Gastrocnemius medialis (tissue), 4 donors: Measurements from ENCODE around the gene LAMB2. TPM values are rescaled to one million over a fixed set of nuclear protein-coding genes. Genes with fewer than 3 reads are reported as not detected.

Experiments
- ATAC-seq, 2 donors: fragments of 150-250 bp; one replicate each; pipeline ENCODE4 v1.9.1; 2016
- DNase-seq, 2 donors: peaks; one replicate each; pipeline ENCODE4 v3.0.0-alpha.2; 2019
- H3K27ac ChIP-seq, 4 donors: fragments of 200-600 bp; sonication (generic); 1 replicate in 1 of 4; 2 replicates in 3 of 4; pipeline ENCODE4 v1.5.1; 2016 to 2018; ENCODE audit warnings: mild to moderate bottlenecking in 2 of 4, moderate library complexity in 1 of 4
- H3K27me3 ChIP-seq, 3 donors: fragments of 200-600 bp; sonication (generic) in 2 of 3; 1 replicate in 1 of 3; 2 replicates in 2 of 3; pipeline versions ENCODE4 v1.5.1 to v1.6.0; 2016 to 2019; ENCODE audit warnings: mild to moderate bottlenecking in 1 of 3, moderate library complexity in 1 of 3
- H3K36me3 ChIP-seq, 2 donors: fragments of 200-600 bp; sonication (generic) in 1 of 2; one replicate each; pipeline ENCODE4 v1.5.1; 2017 to 2018
- H3K4me1 ChIP-seq, 2 donors: fragments of 200-600 bp; sonication (generic) in 1 of 2; one replicate each; pipeline ENCODE4 v1.5.1; 2016 to 2017; ENCODE audit warnings: mild to moderate bottlenecking in 2 of 2
- H3K4me3 ChIP-seq, 4 donors: fragments of 200-600 bp; sonication (generic) in 3 of 4; 1 replicate in 1 of 4; 2 replicates in 3 of 4; pipeline ENCODE4 v1.5.1; 2016 to 2019; ENCODE audit warnings: mild to moderate bottlenecking in 2 of 4
- H3K9me3 ChIP-seq, 3 donors: fragments of 200-600 bp; sonication (generic) in 2 of 3; 1 replicate in 1 of 3; 2 replicates in 2 of 3; pipeline ENCODE4 v1.5.1; 2016 to 2019
- POLR2A ChIP-seq, 2 donors: fragments of 450-650 bp; IDR thresholded peaks; one replicate each; pipeline ENCODE4 v1.6.1; 2017; ENCODE audit warnings: antibody characterized with exemption in 2 of 2, mild to moderate bottlenecking in 2 of 2, moderate library complexity in 2 of 2
- in situ Hi-C, 4 donors: fragments of 200-750 bp; cut with MboI; loops; one replicate each; pipeline versions ENCODE4 v1.15.0 to v1.8.0; 2017; ENCODE audit warnings: low sequenced_read_pairs in 4 of 4
- intact Hi-C: fragments of 100-400 bp; cut with DNase I; formaldehyde crosslinking; loops from one replicate; pipeline ENCODE4 v1.15.1; 2023; ENCODE audit warnings: low total_unique reads
- total RNA-seq, 4 donors: library from RNA; depleted of rRNA; stranded (reverse); fragments of >200 nt; gene quantifications; one replicate each; pipeline versions ENCODE4 v1.1.0 to v1.2.3, GENCODE V29; 2016
- TF ChIP-seq, protein P1 (sequence below), 5 experiments: fragments of 450-650 bp in 3 of 5; fragments of 200-600 bp in 2 of 5; sonication (generic) in 2 of 5; IDR thresholded peaks in 4 of 5; conservative IDR thresholded peaks in 1 of 5; 1 replicate in 4 of 5; 2 replicates in 1 of 5; pipeline ENCODE4 v1.5.1; 2016 to 2019; ENCODE audit warnings: antibody characterized with exemption in 5 of 5, mild to moderate bottlenecking in 3 of 5, moderate library complexity in 3 of 5

Gene LAMB2
- total RNA-seq, 4 donors from 2014 or later: 154 to 355 (median 243) TPM

DNA sequence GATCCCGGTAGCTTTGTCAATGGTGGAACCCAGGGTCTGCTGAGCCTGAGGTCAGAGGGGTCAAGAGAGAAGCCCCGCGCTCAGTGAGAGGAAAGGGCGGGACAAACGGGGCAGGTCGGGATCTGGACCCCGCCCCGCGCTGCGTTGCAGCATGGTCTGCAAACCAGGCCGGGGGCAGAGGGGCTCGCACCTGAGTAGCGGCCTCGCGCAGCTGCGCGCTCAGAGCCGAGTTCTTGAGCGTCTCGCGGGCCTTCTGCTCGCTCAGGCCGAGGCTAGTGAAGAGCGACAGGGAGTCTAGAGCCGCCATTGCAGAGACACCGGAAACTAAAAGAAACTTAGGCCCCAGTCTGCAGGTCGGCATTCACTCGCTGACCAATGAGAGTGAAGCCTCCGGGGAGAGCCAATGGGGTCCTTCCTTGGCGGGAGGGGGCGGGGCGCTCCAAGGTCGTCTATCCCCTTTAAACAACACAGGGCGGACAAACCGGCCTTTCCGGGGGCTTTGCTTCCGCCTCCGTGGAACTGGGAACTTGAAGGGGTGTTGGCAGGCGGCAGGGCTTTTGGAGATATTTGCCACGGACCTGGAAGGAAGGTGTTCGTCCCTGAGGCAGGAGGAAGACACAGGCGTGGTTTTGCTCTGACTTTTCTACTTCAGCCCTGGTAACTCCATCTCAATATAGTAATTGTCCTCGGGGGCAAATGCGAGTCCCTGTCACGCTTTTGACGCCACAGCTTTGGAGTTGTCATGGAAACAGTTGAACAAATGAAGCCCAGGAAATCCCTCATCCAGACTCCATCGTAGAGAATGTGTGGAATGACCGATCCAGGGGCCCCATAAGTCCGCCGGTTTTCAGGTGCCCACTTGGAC, 28.2 kb downstream of the LAMB2 start, which contains the start of gene QARS1:
Gene QARS1 (minus strand): TSS at position 331 of the 865 bp plus-strand sequence. CDS start 24 bp downstream, at position 307.
- no peaks in the 10 kb centered on the region for H3K9me3 ChIP-seq
- in situ Hi-C loops: no loop called here
- peaks cover 19 to 26% of the 10 kb centered on the region in 2 donors for H3K4me1 ChIP-seq
- peak within 1 kb of the TSS; percentile 82 to 94 (median 91) for H3K4me3 ChIP-seq
- TF ChIP-seq POLR2A (IDR thresholded peaks at IDR 0.05): peak; percentile 52 to 81
- TF ChIP-seq, protein P1, sequence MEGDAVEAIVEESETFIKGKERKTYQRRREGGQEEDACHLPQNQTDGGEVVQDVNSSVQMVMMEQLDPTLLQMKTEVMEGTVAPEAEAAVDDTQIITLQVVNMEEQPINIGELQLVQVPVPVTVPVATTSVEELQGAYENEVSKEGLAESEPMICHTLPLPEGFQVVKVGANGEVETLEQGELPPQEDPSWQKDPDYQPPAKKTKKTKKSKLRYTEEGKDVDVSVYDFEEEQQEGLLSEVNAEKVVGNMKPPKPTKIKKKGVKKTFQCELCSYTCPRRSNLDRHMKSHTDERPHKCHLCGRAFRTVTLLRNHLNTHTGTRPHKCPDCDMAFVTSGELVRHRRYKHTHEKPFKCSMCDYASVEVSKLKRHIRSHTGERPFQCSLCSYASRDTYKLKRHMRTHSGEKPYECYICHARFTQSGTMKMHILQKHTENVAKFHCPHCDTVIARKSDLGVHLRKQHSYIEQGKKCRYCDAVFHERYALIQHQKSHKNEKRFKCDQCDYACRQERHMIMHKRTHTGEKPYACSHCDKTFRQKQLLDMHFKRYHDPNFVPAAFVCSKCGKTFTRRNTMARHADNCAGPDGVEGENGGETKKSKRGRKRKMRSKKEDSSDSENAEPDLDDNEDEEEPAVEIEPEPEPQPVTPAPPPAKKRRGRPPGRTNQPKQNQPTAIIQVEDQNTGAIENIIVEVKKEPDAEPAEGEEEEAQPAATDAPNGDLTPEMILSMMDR (IDR thresholded peaks at IDR 0.05 in 4 of 5, conservative IDR thresholded peaks at IDR 0.05 in 1 of 5): no peak
- H3K36me3 ChIP-seq: peaks cover 0 to 68% of the 10 kb centered on the region in 2 donors
- H3K27ac ChIP-seq: peak within 1 kb of the TSS; percentile 75 to 91 (median 86)
- peak; percentile 93 to 95 for DNase-seq
- intact Hi-C loops: loop anchor here (1.0 kb wide), 2 partner anchors 10 to 16 kb away; partner anchors contain the start of genes QRICH1 and USP19
- no peaks in the 10 kb centered on the region for H3K27me3 ChIP-seq
- ATAC-seq: peak; percentile 98 to 99

DNA sequence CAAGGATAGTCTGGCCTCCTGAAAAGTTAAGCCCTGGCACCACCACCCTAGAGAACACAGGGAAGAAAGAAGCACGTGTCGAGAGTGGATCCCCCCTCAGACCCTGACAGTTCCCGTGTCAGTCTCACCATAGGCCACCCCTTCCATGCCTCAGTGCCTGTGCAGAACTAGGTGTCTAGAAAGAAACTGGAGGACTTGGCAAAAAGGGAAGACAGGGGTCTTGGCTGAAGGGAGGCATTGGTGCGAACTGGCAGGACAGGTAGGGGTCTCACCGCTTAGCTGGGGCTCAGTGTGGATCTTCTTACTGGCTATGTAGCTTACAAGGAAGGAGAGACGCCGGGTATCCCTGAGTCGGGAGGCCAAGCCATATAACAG, 28.8 kb downstream of the LAMB2 start:
- intact Hi-C loops: loop anchor here (1.0 kb wide), 2 partner anchors 10 to 16 kb away; partner anchors contain the start of genes QRICH1 and USP19
- Histone ChIP-seq H3K27ac (peak overlapping the region; percentile 75 to 91 (median 86)), H3K36me3 (peaks cover 0 to 68% of the 10 kb centered on the region in 2 donors), H3K4me1 (peaks cover 19 to 26% of the 10 kb centered on the region in 2 donors), H3K9me3 (no peaks in the 10 kb centered on the region), H3K4me3 (peak overlapping the region; percentile 82 to 94 (median 91)), H3K27me3 (no peaks in the 10 kb centered on the region)
- DNase-seq (no peak), ATAC-seq (peak in 1 of 2 donors; percentile 1)
- in situ Hi-C loops: no loop called here
- TF ChIP-seq, protein P1 (IDR thresholded peaks at IDR 0.05 in 4 of 5, conservative IDR thresholded peaks at IDR 0.05 in 1 of 5): no peak
- TF ChIP-seq POLR2A (IDR thresholded peaks at IDR 0.05): no peak

DNA sequence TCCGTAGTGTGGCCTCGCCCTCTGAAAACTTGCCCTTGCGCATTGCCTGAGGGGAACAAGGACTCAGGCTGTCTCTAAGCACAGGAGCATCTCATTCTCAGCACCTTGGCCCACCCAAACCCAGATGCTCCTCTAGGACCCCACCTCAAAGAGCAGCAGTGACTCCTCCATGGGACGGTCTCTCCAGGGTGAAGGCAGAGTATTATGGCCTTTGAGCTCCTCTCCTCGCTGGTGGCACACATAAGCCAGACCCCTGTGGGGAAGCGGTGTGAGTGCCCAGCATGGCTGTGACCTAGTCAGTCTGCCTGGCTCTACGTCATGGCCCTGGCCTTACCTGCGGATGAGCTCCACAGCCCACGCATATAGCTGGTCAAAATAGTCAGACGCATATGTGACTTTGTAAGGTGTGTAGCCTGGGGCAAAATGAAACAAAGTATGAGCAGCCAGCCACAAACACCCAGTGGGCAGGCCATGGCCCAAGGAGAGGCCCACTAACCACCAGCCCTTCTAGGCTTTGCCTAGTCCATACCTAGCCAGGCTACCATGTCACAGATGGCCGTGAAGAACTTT, 32.7 kb downstream of the LAMB2 start:
- in situ Hi-C loops (no loop called here), intact Hi-C loops (no loop called here)
- no peak for DNase-seq
- peaks cover 0 to 65% of the 10 kb centered on the region in 2 donors for H3K36me3 ChIP-seq
- ATAC-seq: no peak
- H3K4me1 ChIP-seq: peaks cover 13 to 17% of the 10 kb centered on the region in 2 donors
- H3K27ac ChIP-seq: no peak overlapping the region
- no peak overlapping the region for H3K4me3 ChIP-seq
- no peaks in the 10 kb centered on the region for H3K9me3 ChIP-seq
- H3K27me3 ChIP-seq: no peaks in the 10 kb centered on the region
- TF ChIP-seq POLR2A (IDR thresholded peaks at IDR 0.05): no peak
- TF ChIP-seq, protein P1 (IDR thresholded peaks at IDR 0.05 in 4 of 5, conservative IDR thresholded peaks at IDR 0.05 in 1 of 5): no peak

DNA sequence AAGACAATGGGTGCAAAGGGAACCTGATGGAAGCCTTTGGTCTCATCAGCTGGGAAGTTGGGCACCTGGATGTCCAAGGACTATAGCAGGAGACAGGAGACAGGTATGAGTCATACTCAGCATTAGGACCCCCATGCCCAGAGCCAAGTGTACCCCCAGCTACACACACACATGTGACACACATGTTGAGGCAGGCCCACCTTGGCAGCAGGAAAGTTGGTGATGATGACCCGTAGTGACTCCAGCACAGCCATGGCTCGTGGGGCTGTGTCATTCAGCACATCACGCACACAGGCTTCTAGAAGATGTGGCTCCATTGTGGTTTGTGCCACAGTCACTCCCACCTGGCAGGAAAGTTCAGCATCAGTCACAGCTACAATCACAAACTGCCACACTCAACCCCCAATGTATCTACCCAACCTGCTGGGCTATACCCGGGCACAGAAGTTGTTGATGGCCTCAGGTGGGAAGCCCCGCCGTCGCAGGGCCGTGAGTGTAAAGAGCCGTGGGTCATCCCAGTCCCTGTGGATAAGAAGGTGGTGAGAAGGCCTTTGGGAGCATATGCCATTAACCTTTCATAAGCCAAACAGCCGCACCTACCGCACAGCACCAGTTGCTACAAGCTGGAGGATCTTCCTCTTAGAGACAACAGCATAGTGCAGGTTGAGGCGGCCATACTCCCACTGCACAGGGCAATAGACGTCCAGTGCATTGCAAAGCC, 33.8 kb downstream of the LAMB2 start:
- Histone ChIP-seq H3K36me3 (peaks cover 0 to 65% of the 10 kb centered on the region in 2 donors), H3K4me3 (no peak overlapping the region), H3K9me3 (no peaks in the 10 kb centered on the region), H3K27ac (no peak overlapping the region), H3K4me1 (peaks cover 17 to 19% of the 10 kb centered on the region in 2 donors), H3K27me3 (no peaks in the 10 kb centered on the region)
- ATAC-seq (no peak), DNase-seq (no peak)
- intact Hi-C loops: no loop called here
- no peak for TF ChIP-seq POLR2A (IDR thresholded peaks at IDR 0.05)
- TF ChIP-seq, protein P1 (IDR thresholded peaks at IDR 0.05 in 4 of 5, conservative IDR thresholded peaks at IDR 0.05 in 1 of 5): no peak
- in situ Hi-C loops: no loop called here
